HEK293 (cell line): ENCODE results near the gene PRDX2.

ENCODE experiments used
- GFI1B ChIP-seq: fragments of 450-650 bp; formaldehyde crosslinking; IDR thresholded peaks from 2 replicates; pipeline ENCODE4 v1.5.1; 2016; ENCODE audit warnings: missing biosample characterization, missing genetic modification characterization
- ZNF24 ChIP-seq: fragments of 450-650 bp; formaldehyde crosslinking; IDR thresholded peaks from 2 replicates; pipeline ENCODE4 v1.5.1; 2016; ENCODE audit warnings: missing biosample characterization, missing genetic modification characterization
- ZNF324 ChIP-seq: fragments of 450-650 bp; formaldehyde crosslinking; IDR thresholded peaks from 2 replicates; pipeline ENCODE4 v1.5.1; 2016; ENCODE audit warnings: missing biosample characterization, missing genetic modification characterization
- ZNF423 ChIP-seq: fragments of 450-650 bp; formaldehyde crosslinking; IDR thresholded peaks from 2 replicates; pipeline ENCODE4 v1.5.1; 2016; ENCODE audit warnings: missing biosample characterization, missing genetic modification characterization
- ZNF660 ChIP-seq: fragments of 450-650 bp; IDR thresholded peaks from 2 replicates; pipeline ENCODE4 v1.5.1; 2018; ENCODE audit warnings: missing biosample characterization, mild to moderate bottlenecking, missing genetic modification characterization
- ZNF707 ChIP-seq: fragments of 450-650 bp; formaldehyde crosslinking; IDR thresholded peaks from 2 replicates; pipeline ENCODE4 v1.5.1; 2016; ENCODE audit warnings: missing biosample characterization, missing genetic modification characterization
- ZNF76 ChIP-seq: fragments of 450-650 bp; formaldehyde crosslinking; IDR thresholded peaks from 2 replicates; pipeline ENCODE4; 2016; ENCODE audit warnings: low read depth, missing biosample characterization, missing genetic modification characterization, borderline replicate concordance
- ZNF830 ChIP-seq: fragments of 450-650 bp; IDR thresholded peaks from 2 replicates; pipeline ENCODE4 v1.5.0; 2018; ENCODE audit warnings: missing biosample characterization, missing genetic modification characterization, low read depth, mild to moderate bottlenecking, moderate library complexity
- ZSCAN30 ChIP-seq: fragments of 450-650 bp; IDR thresholded peaks from 2 replicates; pipeline ENCODE4 v1.5.1; 2018; ENCODE audit warnings: missing biosample characterization, mild to moderate bottlenecking, missing genetic modification characterization, moderate library complexity
- TF ChIP-seq, protein P1 (sequence below): fragments of 450-650 bp; formaldehyde crosslinking; IDR thresholded peaks from 2 replicates; pipeline ENCODE4 v1.5.1; 2016; ENCODE audit warnings: missing biosample characterization, missing genetic modification characterization

GRCh38 chr19:12786141-12786870 is 15.3 kb downstream of the PRDX2 start:
- no peak for TF ChIP-seq ZNF324 (tag by site-specific recombination)
- no peak for TF ChIP-seq ZNF660 (tag by site-specific recombination)
- TF ChIP-seq, protein P1, sequence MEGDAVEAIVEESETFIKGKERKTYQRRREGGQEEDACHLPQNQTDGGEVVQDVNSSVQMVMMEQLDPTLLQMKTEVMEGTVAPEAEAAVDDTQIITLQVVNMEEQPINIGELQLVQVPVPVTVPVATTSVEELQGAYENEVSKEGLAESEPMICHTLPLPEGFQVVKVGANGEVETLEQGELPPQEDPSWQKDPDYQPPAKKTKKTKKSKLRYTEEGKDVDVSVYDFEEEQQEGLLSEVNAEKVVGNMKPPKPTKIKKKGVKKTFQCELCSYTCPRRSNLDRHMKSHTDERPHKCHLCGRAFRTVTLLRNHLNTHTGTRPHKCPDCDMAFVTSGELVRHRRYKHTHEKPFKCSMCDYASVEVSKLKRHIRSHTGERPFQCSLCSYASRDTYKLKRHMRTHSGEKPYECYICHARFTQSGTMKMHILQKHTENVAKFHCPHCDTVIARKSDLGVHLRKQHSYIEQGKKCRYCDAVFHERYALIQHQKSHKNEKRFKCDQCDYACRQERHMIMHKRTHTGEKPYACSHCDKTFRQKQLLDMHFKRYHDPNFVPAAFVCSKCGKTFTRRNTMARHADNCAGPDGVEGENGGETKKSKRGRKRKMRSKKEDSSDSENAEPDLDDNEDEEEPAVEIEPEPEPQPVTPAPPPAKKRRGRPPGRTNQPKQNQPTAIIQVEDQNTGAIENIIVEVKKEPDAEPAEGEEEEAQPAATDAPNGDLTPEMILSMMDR: no peak
- TF ChIP-seq ZNF830 (tag by site-specific recombination): no peak
- no peak for TF ChIP-seq GFI1B
- no peak for TF ChIP-seq ZNF707 (tag by site-specific recombination)
- no peak for TF ChIP-seq ZNF76 (tag by site-specific recombination)
- TF ChIP-seq ZNF423 (tag by site-specific recombination): no peak
- TF ChIP-seq ZSCAN30 (tag by site-specific recombination): no peak
- TF ChIP-seq ZNF24 (tag by site-specific recombination): no peak
